BLaER1 treated with 17β-estradiol and CSF1 and Interleukin-3, amounts not matched to agents 10 nM and 100 nM (cell line): ENCODE measurements around the gene DPYSL5.

Source experiments
- H3K27ac ChIP-seq, 11 experiments: shearing (Covaris generic); formaldehyde crosslinking; 2 replicates each; pipeline ENCODE4 v1.8.1; 2022
- H3K27me3 ChIP-seq, 11 experiments: shearing (Covaris generic); formaldehyde crosslinking; 2 replicates each; pipeline ENCODE4 v1.8.1; 2022
- H3K36me3 ChIP-seq, 11 experiments: shearing (Covaris generic); formaldehyde crosslinking; 2 replicates each; pipeline ENCODE4 v1.8.1; 2022
- H3K4me1 ChIP-seq, 10 experiments: shearing (Covaris generic); formaldehyde crosslinking; 2 replicates each; pipeline ENCODE4 v1.8.1; 2022
- H3K4me2 ChIP-seq, 11 experiments: shearing (Covaris generic); formaldehyde crosslinking; 2 replicates each; pipeline ENCODE4 v1.8.1; 2022
- H3K4me3 ChIP-seq, 10 experiments: shearing (Covaris generic); formaldehyde crosslinking; 2 replicates each; pipeline ENCODE4 v1.8.1; 2022
- H3K9ac ChIP-seq, 11 experiments: shearing (Covaris generic); formaldehyde crosslinking; 2 replicates each; pipeline ENCODE4 v1.8.1; 2022
- H3K9me3 ChIP-seq, 11 experiments: shearing (Covaris generic); formaldehyde crosslinking; replicated peaks in 1 of 11; 2 replicates each; pipeline ENCODE4 v1.8.1; 2022
- H4K20me1 ChIP-seq, 11 experiments: shearing (Covaris generic); formaldehyde crosslinking; 2 replicates each; pipeline ENCODE4 v1.8.1; 2022
- Cebpa-rat ChIP-seq, 11 experiments: shearing (Covaris generic); IDR thresholded peaks; 2 replicates each; pipeline ENCODE4 v1.8.1; 2022

The DPYSL5 gene

GRCh38 chr2:26924731-26925099, 76.8 kb downstream of the DPYSL5 start:
- no peaks in the 10 kb centered on the region for H3K36me3 ChIP-seq
- no peaks in the 10 kb centered on the region for H3K27me3 ChIP-seq
- no peaks in the 10 kb centered on the region; a peak in 1 of 22 replicates for H4K20me1 ChIP-seq
- no peak overlapping the region for H3K4me2 ChIP-seq
- peaks cover 0 to 7% (median 0%) of the 10 kb centered on the region in 10 experiments; a peak in 1 of 20 replicates for H3K4me1 ChIP-seq
- no peaks in the 10 kb centered on the region for H3K9me3 ChIP-seq
- no peak overlapping the region for H3K9ac ChIP-seq
- TF ChIP-seq Cebpa-rat (IDR thresholded peaks at IDR 0.05): no peak
- H3K27ac ChIP-seq: no peak overlapping the region
- H3K4me3 ChIP-seq: no peak overlapping the region

GRCh38 chr2:26925100-26925791, 77.3 kb downstream of the DPYSL5 start:
- Histone ChIP-seq H3K9ac (no peak overlapping the region), H3K36me3 (no peaks in the 10 kb centered on the region), H3K27me3 (no peaks in the 10 kb centered on the region), H4K20me1 (no peaks in the 10 kb centered on the region; a peak in 1 of 22 replicates), H3K9me3 (no peaks in the 10 kb centered on the region), H3K4me2 (no peak overlapping the region), H3K4me1 (peaks cover 0 to 7% (median 0%) of the 10 kb centered on the region in 10 experiments; a peak in 1 of 20 replicates), H3K4me3 (no peak overlapping the region), H3K27ac (no peak overlapping the region)
- no peak for TF ChIP-seq Cebpa-rat (IDR thresholded peaks at IDR 0.05)

GRCh38 chr2:26927221-26927620, 79.3 kb downstream of the DPYSL5 start:
- H3K9me3 ChIP-seq: no peaks in the 10 kb centered on the region
- H3K4me3 ChIP-seq: no peak overlapping the region
- H3K36me3 ChIP-seq: no peaks in the 10 kb centered on the region
- no peak overlapping the region for H3K27ac ChIP-seq
- no peak overlapping the region for H3K9ac ChIP-seq
- H4K20me1 ChIP-seq: no peaks in the 10 kb centered on the region
- H3K4me1 ChIP-seq: peaks cover 0 to 7% (median 0%) of the 10 kb centered on the region in 10 experiments; a peak in 1 of 20 replicates
- TF ChIP-seq Cebpa-rat (IDR thresholded peaks at IDR 0.05): no peak
- H3K27me3 ChIP-seq: no peaks in the 10 kb centered on the region
- no peak overlapping the region for H3K4me2 ChIP-seq

GRCh38 chr2:26932974-26933373, 85.0 kb downstream of the DPYSL5 start:
- H4K20me1 ChIP-seq: no peaks in the 10 kb centered on the region; a peak in 1 of 22 replicates
- no peak overlapping the region for H3K4me2 ChIP-seq
- TF ChIP-seq Cebpa-rat (IDR thresholded peaks at IDR 0.05): no peak
- no peaks in the 10 kb centered on the region for H3K9me3 ChIP-seq
- no peak overlapping the region for H3K4me3 ChIP-seq
- H3K4me1 ChIP-seq: no peaks in the 10 kb centered on the region
- no peak overlapping the region for H3K9ac ChIP-seq
- H3K36me3 ChIP-seq: no peaks in the 10 kb centered on the region
- H3K27me3 ChIP-seq: no peaks in the 10 kb centered on the region
- H3K27ac ChIP-seq: no peak overlapping the region

- TF ChIP-seq Cebpa-rat (IDR thresholded peaks at IDR 0.05): no peak
- Histone ChIP-seq H3K27ac (no peak overlapping the region), H3K4me3 (no peak overlapping the region), H3K9me3 (no peaks in the 10 kb centered on the region), H4K20me1 (no peaks in the 10 kb centered on the region; a peak in 1 of 22 replicates), H3K4me2 (no peak overlapping the region), H3K27me3 (no peaks in the 10 kb centered on the region), H3K4me1 (no peaks in the 10 kb centered on the region), H3K9ac (no peak overlapping the region), H3K36me3 (no peaks in the 10 kb centered on the region)
Measured at GRCh38 chr2:26933431-26934334, 85.8 kb downstream of the DPYSL5 start.

- H3K27me3 ChIP-seq: no peaks in the 10 kb centered on the region
Measured at GRCh38 chr2:26934335-26934724, 86.4 kb downstream of the DPYSL5 start.

GRCh38 chr2:26934985-26935384, 87.1 kb downstream of the DPYSL5 start:
- no peaks in the 10 kb centered on the region for H3K36me3 ChIP-seq
- no peaks in the 10 kb centered on the region; a peak in 1 of 22 replicates for H4K20me1 ChIP-seq
- H3K9ac ChIP-seq: no peak overlapping the region
- H3K4me1 ChIP-seq: no peaks in the 10 kb centered on the region
- H3K4me3 ChIP-seq: no peak overlapping the region
- H3K27ac ChIP-seq: no peak overlapping the region
- H3K27me3 ChIP-seq: no peaks in the 10 kb centered on the region
- H3K9me3 ChIP-seq: no peaks in the 10 kb centered on the region
- TF ChIP-seq Cebpa-rat (IDR thresholded peaks at IDR 0.05): no peak
- H3K4me2 ChIP-seq: no peak overlapping the region

More at GRCh38 chr2:26934335-26934724, 86.4 kb downstream of the DPYSL5 start:
- no peak for TF ChIP-seq Cebpa-rat (IDR thresholded peaks at IDR 0.05)
- Histone ChIP-seq H3K27ac (no peak overlapping the region), H4K20me1 (no peaks in the 10 kb centered on the region; a peak in 1 of 22 replicates), H3K4me2 (no peak overlapping the region), H3K4me1 (no peaks in the 10 kb centered on the region), H3K9ac (no peak overlapping the region), H3K9me3 (no peaks in the 10 kb centered on the region), H3K36me3 (no peaks in the 10 kb centered on the region), H3K4me3 (no peak overlapping the region)

- Histone ChIP-seq H3K36me3 (no peaks in the 10 kb centered on the region), H3K4me3 (no peak overlapping the region), H3K27me3 (no peaks in the 10 kb centered on the region), H3K9me3 (no peaks in the 10 kb centered on the region), H4K20me1 (no peaks in the 10 kb centered on the region; a peak in 1 of 22 replicates), H3K27ac (no peak overlapping the region), H3K9ac (no peak overlapping the region), H3K4me2 (no peak overlapping the region), H3K4me1 (no peaks in the 10 kb centered on the region)
- TF ChIP-seq Cebpa-rat (IDR thresholded peaks at IDR 0.05): no peak
Measured at GRCh38 chr2:26936855-26937254, 88.9 kb downstream of the DPYSL5 start.

GRCh38 chr2:26938399-26939118, 90.6 kb downstream of the DPYSL5 start:
- H3K4me1 ChIP-seq: no peaks in the 10 kb centered on the region
- no peak overlapping the region for H3K4me3 ChIP-seq
- no peak for TF ChIP-seq Cebpa-rat (IDR thresholded peaks at IDR 0.05)
- H3K27me3 ChIP-seq: no peaks in the 10 kb centered on the region
- H3K9ac ChIP-seq: no peak overlapping the region
- H3K27ac ChIP-seq: no peak overlapping the region
- H3K4me2 ChIP-seq: no peak overlapping the region
- H3K36me3 ChIP-seq: no peaks in the 10 kb centered on the region
- H3K9me3 ChIP-seq: no peaks in the 10 kb centered on the region
- H4K20me1 ChIP-seq: peaks cover 0 to 4% (median 0%) of the 10 kb centered on the region in 11 experiments; a peak in 1 of 22 replicates
